Adrenal gland (tissue), 12 donors: ENCODE measurements around the gene SGSH. TPM values are rescaled to one million over a fixed set of nuclear protein-coding genes. Genes with fewer than 3 reads are reported as not detected.
A peak's percentile ranks its signal among the peaks of the same experiment; 100 is the strongest.

Source experiments
- DNase-seq, 7 donors: peaks; one replicate each; pipeline ENCODE4 v3.0.0-alpha.2; 2019 to 2020
- H3K27ac ChIP-seq, 5 donors: fragments of 200-600 bp; sonication (generic) in 4 of 5; 1 replicate in 3 of 5; 2 replicates in 2 of 5; pipeline versions ENCODE4 v1.5.1 to v1.8.0; 2016 to 2020; ENCODE audit warnings: mild to moderate bottlenecking in 1 of 5
- H3K27me3 ChIP-seq: fragments of 200-600 bp; 2 replicates; pipeline ENCODE4 v1.8.0; 2021
- H3K36me3 ChIP-seq, 2 donors: fragments of 200-600 bp; replicated peaks in 1 of 2; 1 replicate in 1 of 2; 2 replicates in 1 of 2; pipeline versions ENCODE4 v1.5.1 to v1.8.0; 2018 to 2022
- H3K4me1 ChIP-seq, 2 donors: fragments of 200-600 bp; replicated peaks in 1 of 2; 1 replicate in 1 of 2; 2 replicates in 1 of 2; pipeline versions ENCODE4 v1.5.1 to v1.8.0; 2018 to 2021
- H3K4me3 ChIP-seq, 4 donors: fragments of 200-600 bp; sonication (generic) in 3 of 4; one replicate each; pipeline ENCODE4 v1.5.1; 2016 to 2018
- H3K9me3 ChIP-seq, 3 donors: fragments of 200-600 bp; sonication (generic) in 1 of 3; replicated peaks in 1 of 3; 1 replicate in 2 of 3; 2 replicates in 1 of 3; pipeline versions ENCODE4 v1.5.1 to v1.8.0; 2016 to 2021
- CTCF ChIP-seq, 6 experiments: fragments of 450-650 bp in 4 of 6; fragments of 200-600 bp in 2 of 6; sonication (generic) in 1 of 6; IDR thresholded peaks; 1 replicate in 5 of 6; 2 replicates in 1 of 6; pipeline versions ENCODE4 v1.5.1 to v1.8.0; 2016 to 2021; ENCODE audit warnings: antibody characterized with exemption in 6 of 6, mild to moderate bottlenecking in 2 of 6, moderate library complexity in 1 of 6
- POLR2A ChIP-seq, 2 donors: fragments of 450-650 bp; IDR thresholded peaks; one replicate each; pipeline ENCODE4 v1.6.1; 2017; ENCODE audit warnings: antibody characterized with exemption in 2 of 2, mild to moderate bottlenecking in 2 of 2, moderate library complexity in 1 of 2
- WGBS, 4 donors: extraction: QIAGEN DNeasy Blood & Tissue Kit in 2 of 4; methylation state at CpG; one replicate each; pipeline versions ENCODE4 v1.1.5 to v1.1.7; 2013 to 2017; 5-methylcytosine and 5-hydroxymethylcytosine counted together
- intact Hi-C, 2 donors: fragments of 100-400 bp; cut with DNase I; formaldehyde crosslinking; loops; one replicate each; pipeline versions ENCODE4 v1.14.1 to v1.15.0; 2022 to 2023
- polyA plus RNA-seq, 3 donors: library from polyadenylated mRNA; stranded (reverse); fragments of 200-250 nt in 2 of 3; fragments of 350-450 nt in 1 of 3; fragmentation: Illumina TruSeq in 1 of 3; extraction: RNeasy Lipid Tissue Mini Kit (QIAGEN cat#74804) in 1 of 3; gene quantifications; one replicate each; pipeline ENCODE4 v1.2.3, GENCODE V29; 2013 to 2014
- total RNA-seq, 9 donors: library from RNA; depleted of rRNA in 4 of 9; stranded (reverse); fragments of >200 nt in 4 of 9; fragments of 120-200 nt in 1 of 9; fragmentation: NEBNext Ultra II Directional in 1 of 9; extraction: Animal tissue kit (Norgen Biotek cat#: 25700) in 1 of 9; gene quantifications; one replicate each; pipeline versions ENCODE4 v1.1.0 to v1.2.4, GENCODE V29; 2013 to 2023
- donor health status: healthy with polysubstance abuse.
- donor health status: Bipolar disorder and iron deficiency.
- donor health status: DM: yes; HTN: yes; CAD: no.
- donor health status: DM: no; HTN: no; CAD: no.
- donor health status: DM: no; HTN: no; CAD: no.
- donor health status: DM: yes; HTN: yes; CAD: no.

Gene SGSH
- total and polyA plus RNA-seq, 12 donors: 33.3 to 194 (median 89.3) TPM

GRCh38 chr17:80219763-80220053 lies 425 bp downstream of the SGSH start:
- Histone ChIP-seq H3K36me3 (peaks cover 0 to 30% of the 10 kb centered on the region in 2 donors), H3K27me3 (no peaks in the 10 kb centered on the region), H3K4me1 (peaks cover 15 to 27% of the 10 kb centered on the region in 2 donors), H3K27ac (peak overlapping the region; percentile 32 to 95 (median 88)), H3K9me3 (no peaks in the 10 kb centered on the region), H3K4me3 (peak overlapping the region; percentile 14 to 92 (median 78))
- WGBS, 4 donors: 0% methylated on average over 4 to 5 of the region's 5 CpGs; no CpG with 5 or more reads in 1 of the 4 donors
- no peak for DNase-seq
- intact Hi-C loops: loop anchor here (5.0 kb wide), 2 partner anchors 67 to 72 kb away; partner anchors contain the start of gene EIF4A3 (in 1 of the 2)
- TF ChIP-seq CTCF (IDR thresholded peaks at IDR 0.05): no peak

GRCh38 chr17:80219013-80219762 lies 945 bp downstream of the SGSH start:
- H3K36me3 ChIP-seq: peaks cover 0 to 35% of the 10 kb centered on the region in 2 donors
- TF ChIP-seq CTCF (IDR thresholded peaks at IDR 0.05): no peak
- no peak for TF ChIP-seq POLR2A (IDR thresholded peaks at IDR 0.05)
- H3K27me3 ChIP-seq: no peaks in the 10 kb centered on the region
- intact Hi-C loops: loop anchor here in 1 of 2 donors (5.0 kb wide), 1 partner anchor 67 kb away; no protein-coding TSS in a partner anchor
- peak; percentile 74 to 91 (median 86) for DNase-seq
- peak overlapping the region; percentile 32 to 95 (median 88) for H3K27ac ChIP-seq
- no peaks in the 10 kb centered on the region for H3K9me3 ChIP-seq
- H3K4me1 ChIP-seq: peaks cover 15 to 27% of the 10 kb centered on the region in 2 donors
- 19 to 30% (median 22%) methylated on average over 15 of the region's 15 CpGs for WGBS, 4 donors
- peak overlapping the region; percentile 14 to 92 (median 78) for H3K4me3 ChIP-seq

- no peak for DNase-seq
- H3K4me1 ChIP-seq: peaks cover 15 to 27% of the 10 kb centered on the region in 2 donors
- H3K4me3 ChIP-seq: no peak overlapping the region
- intact Hi-C loops: loop anchor here in 1 of 2 donors (5.0 kb wide), 1 partner anchor 66 kb away; no protein-coding TSS in a partner anchor
- H3K36me3 ChIP-seq: peaks cover 0 to 43% of the 10 kb centered on the region in 2 donors
- peak overlapping the region in 1 of 5 donors; percentile 28 for H3K27ac ChIP-seq
- H3K9me3 ChIP-seq: no peaks in the 10 kb centered on the region
- WGBS, 4 donors: 71 to 95% (median 86%) methylated on average over 5 to 7 of the region's 7 CpGs
- no peak for TF ChIP-seq POLR2A (IDR thresholded peaks at IDR 0.05)
- H3K27me3 ChIP-seq: no peaks in the 10 kb centered on the region
These were observed 1.7 kb downstream of the SGSH start for GRCh38 chr17:80218391-80218790.

GRCh38 chr17:80217703-80218362 lies 2.3 kb downstream of the SGSH start:
- no peaks in the 10 kb centered on the region for H3K9me3 ChIP-seq
- intact Hi-C loops: loop anchor here in 1 of 2 donors (5.0 kb wide), 1 partner anchor 66 kb away; no protein-coding TSS in a partner anchor

More at GRCh38 chr17:80217703-80218362, 2.3 kb downstream of the SGSH start:
- Histone ChIP-seq H3K27ac (no peak overlapping the region), H3K27me3 (no peaks in the 10 kb centered on the region), H3K4me3 (no peak overlapping the region), H3K4me1 (peaks cover 15 to 27% of the 10 kb centered on the region in 2 donors), H3K36me3 (peaks cover 0 to 44% of the 10 kb centered on the region in 2 donors)
- WGBS, 4 donors: 92 to 100% (median 96%) methylated on average over 2 to 13 of the region's 13 CpGs
- TF ChIP-seq CTCF (IDR thresholded peaks at IDR 0.05): no peak
- TF ChIP-seq POLR2A (IDR thresholded peaks at IDR 0.05): no peak
- DNase-seq: no peak
